Psoas muscle (tissue), 8 donors: Measurements from ENCODE around the gene PSMB9. TPM values are rescaled to one million over a fixed set of nuclear protein-coding genes. Genes with fewer than 3 reads are reported as not detected.

Experiments used
- ATAC-seq, 4 donors: fragments of 200-7000 bp; cut with Tn5 transposase; one replicate each; pipeline ENCODE4 v1.9.1; 2020; ENCODE audit warnings: moderate library complexity in 3 of 4, mild to moderate bottlenecking in 2 of 4
- DNase-seq, 2 donors: peaks; one replicate each; pipeline ENCODE4 v3.0.0-alpha.2; 2020
- H3K27ac ChIP-seq: fragments of 200-600 bp; one replicate; pipeline ENCODE4 v1.8.0; 2022
- H3K27me3 ChIP-seq, 3 donors: fragments of 200-600 bp in 1 of 3; one replicate each; pipeline versions ENCODE4 v1.6.1 to v1.8.0; 2013 to 2022; ENCODE audit warnings: low read length in 2 of 3, mild to moderate bottlenecking in 2 of 3, moderate library complexity in 1 of 3; ENCODE audit not compliant: insufficient read depth in 3 of 3
- H3K36me3 ChIP-seq, 2 donors: fragments of 200-600 bp in 1 of 2; one replicate each; pipeline versions ENCODE4 v1.6.1 to v1.8.0; 2013 to 2022; ENCODE audit warnings: low read depth in 1 of 2, mild to moderate bottlenecking in 1 of 2, moderate library complexity in 1 of 2; ENCODE audit not compliant: insufficient read depth in 1 of 2
- H3K4me1 ChIP-seq: fragments of 200-600 bp; one replicate; pipeline ENCODE4 v1.8.0; 2022
- H3K4me3 ChIP-seq: fragments of 200-600 bp; one replicate; pipeline ENCODE4 v1.8.0; 2022; ENCODE audit warnings: mild to moderate bottlenecking
- H3K9me3 ChIP-seq: fragments of 200-600 bp; one replicate; pipeline ENCODE4 v1.8.0; 2022
- CTCF ChIP-seq: fragments of 200-600 bp; IDR thresholded peaks from one replicate; pipeline ENCODE4 v1.8.0; 2022; ENCODE audit warnings: antibody characterized with exemption
- WGBS, 3 donors: extraction: QIAGEN DNeasy Blood & Tissue Kit; methylation state at CpG; one replicate each; pipeline versions ENCODE4 v1.1.6 to v1.1.7; 2013; 5-methylcytosine and 5-hydroxymethylcytosine counted together
- intact Hi-C, 2 donors: fragments of 100-400 bp; cut with DNase I; formaldehyde crosslinking; loops; one replicate each; pipeline versions ENCODE4 v1.11.0 to v1.14.2; 2022
- polyA plus RNA-seq, 3 donors: library from polyadenylated mRNA; stranded (reverse); fragments of 200-250 nt; gene quantifications; one replicate each; pipeline ENCODE4 v1.2.3, GENCODE V29; 2013
- total RNA-seq, 4 donors: library from RNA; stranded (reverse); fragmentation: NEBNext Ultra II Directional in 2 of 4; extraction: Animal tissue kit (Norgen Biotek cat#: 25700) in 2 of 4; gene quantifications; one replicate each; pipeline versions ENCODE4 v1.2.1 to v1.2.4, GENCODE V29; 2021 to 2023
- donor health status: healthy with polysubstance abuse.
- donor health status: DM: no; HTN: no; CAD: no; lungs with moderate emphysema.
- donor health status: Bipolar disorder and iron deficiency.
- donor health status: healthy.
- donor health status: DM: yes; HTN: yes; CAD: no.
- donor health status: DM: no; HTN: no; CAD: no.
- donor health status: DM: no; HTN: no; CAD: no.
- donor health status: DM: yes; HTN: yes; CAD: no.

Gene PSMB9
- total and polyA plus RNA-seq, 7 donors, result 6.6 to 18.0 (median 10.1) TPM

GRCh38 chr6:32847795-32848194 lies 6.2 kb upstream of the PSMB9 start:
- DNase-seq (no peak), ATAC-seq (no peak)
- Histone ChIP-seq H3K27ac (no peak overlapping the region), H3K9me3 (no peaks in the 10 kb centered on the region), H3K4me3 (no peak overlapping the region), H3K27me3 (no peaks in the 10 kb centered on the region), H3K36me3 (peaks cover 2 to 65% of the 10 kb centered on the region in 2 donors), H3K4me1 (peaks cover 12% of the 10 kb centered on the region)
- 87 to 94% (median 93%) methylated on average over 8 of the region's 8 CpGs for WGBS, 3 donors
- TF ChIP-seq CTCF, result no peak
- intact Hi-C loops, result no loop called here

- WGBS, 3 donors, result 79 to 81% (median 81%) methylated on average over 6 of the region's 6 CpGs
- Histone ChIP-seq H3K27me3 (no peaks in the 10 kb centered on the region), H3K4me3 (no peak overlapping the region), H3K4me1 (peaks cover 12% of the 10 kb centered on the region), H3K27ac (no peak overlapping the region), H3K36me3 (peaks cover 2 to 65% of the 10 kb centered on the region in 2 donors), H3K9me3 (no peaks in the 10 kb centered on the region)
- TF ChIP-seq CTCF, result no peak
- no peak for ATAC-seq
- intact Hi-C loops, result no loop called here
- no peak for DNase-seq
Measured at GRCh38 chr6:32849126-32849525, 4.9 kb upstream of the PSMB9 start.

- no peak for DNase-seq
- intact Hi-C loops, result no loop called here
- 91 to 94% (median 92%) methylated on average over 4 of the region's 4 CpGs for WGBS, 3 donors
- Histone ChIP-seq H3K36me3 (peaks cover 2 to 56% of the 10 kb centered on the region in 2 donors), H3K4me1 (peaks cover 13% of the 10 kb centered on the region), H3K27me3 (no peaks in the 10 kb centered on the region), H3K4me3 (no peak overlapping the region), H3K27ac (no peak overlapping the region), H3K9me3 (no peaks in the 10 kb centered on the region)
- TF ChIP-seq CTCF, result no peak
- ATAC-seq, result no peak
Measured at GRCh38 chr6:32851025-32851424, 3.0 kb upstream of the PSMB9 start.

- peaks cover 13% of the 10 kb centered on the region for H3K4me1 ChIP-seq
- H3K27me3 ChIP-seq, result no peaks in the 10 kb centered on the region
- intact Hi-C loops, result loop anchor here in 1 of 2 donors (2.0 kb wide), 1 partner anchor 13 kb away; the partner anchor contains the start of gene TAP2
- ATAC-seq, result no peak
- H3K36me3 ChIP-seq, result peaks cover 2 to 48% of the 10 kb centered on the region in 2 donors
- peak overlapping the region; percentile 92 for H3K4me3 ChIP-seq
- no peaks in the 10 kb centered on the region for H3K9me3 ChIP-seq
- WGBS, 3 donors, result 44 to 50% (median 48%) methylated on average over 23 of the region's 23 CpGs
- peak in 1 of 2 donors; percentile 38 for DNase-seq
- no peak for TF ChIP-seq CTCF
- peak overlapping the region; percentile 93 for H3K27ac ChIP-seq
Measured at GRCh38 chr6:32852018-32852843, 1.8 kb upstream of the PSMB9 start.
